ENCODE measurements around the gene DGKA. TPM values are rescaled to one million over a fixed set of nuclear protein-coding genes. Genes with fewer than 3 reads are reported as not detected.

The DGKA gene
- total RNA-seq, 1 experiment from 2014 or later, result 27.2 TPM

- Histone ChIP-seq H4K20me1 (ENCODE audit: low read length) (no peaks in the 10 kb centered on the region), H3K27ac (ENCODE audit: low read length) (no peak overlapping the region), H3K4me3 (ENCODE audit: low read length) (no peak overlapping the region), H2AFZ (ENCODE audit: low read length) (no peak overlapping the region), H3K4me2 (ENCODE audit: low read length) (no peak overlapping the region), H3K36me3 (ENCODE audit: low read depth, low read length) (peaks cover 4% of the 10 kb centered on the region; the same call in 1 of the 2 replicates), H3K79me2 (ENCODE audit: low read length) (peaks cover 18% of the 10 kb centered on the region; the same call in 1 of the 2 replicates), H3K9ac (ENCODE audit: low read length) (no peak overlapping the region), H3F3A (ENCODE audit: low read length, unreplicated experiment) (no peaks in the 10 kb centered on the region), H3K4me1 (ENCODE audit: insufficient read depth, low read length) (peaks cover 6% of the 10 kb centered on the region; the same call in 1 of the 2 replicates), H3K27me3 (ENCODE audit: low read length) (no peaks in the 10 kb centered on the region), H3K9me2 (replicated peaks; ENCODE audit: low read length) (no peaks in the 10 kb centered on the region), H3K9me3 (ENCODE audit: low read length) (no peaks in the 10 kb centered on the region)
- ATAC-seq (no peak), DNase-seq (no peak)
- ChIA-PET CTCF (no interaction called here), POLR2A (ENCODE audit: unreplicated experiment) (no interaction called here)
- BruUV-seq (replicated peaks), result no TSS peak
- no peak for TF ChIP-seq EZH2 (IDR thresholded peaks at IDR 0.05; ENCODE audit: low read length, unreplicated experiment)
- TF ChIP-seq EZH2phosphoT487 (IDR thresholded peaks at IDR 0.05; ENCODE audit: borderline replicate concordance, low read length), result no peak
- TF ChIP-seq CTCF (conservative IDR thresholded peaks at IDR 0.05; ENCODE audit: low read depth, low read length), result no peak
- intact Hi-C loops (cut with micrococcal nuclease), result loop anchor here (1.0 kb wide), 1 partner anchor 8 kb away; the partner anchor contains the start of gene RAB5B
Measured at GRCh38 chr12:55982319-55982936, 51.5 kb downstream of the DGKA start.

- H3K9me3 ChIP-seq (ENCODE audit: low read length), result no peaks in the 10 kb centered on the region
- H3K4me2 ChIP-seq (ENCODE audit: low read length), result no peak overlapping the region
- H3K4me1 ChIP-seq (ENCODE audit: insufficient read depth, low read length), result peaks cover 6% of the 10 kb centered on the region; the same call in 1 of the 2 replicates
- ChIA-PET POLR2A (ENCODE audit: unreplicated experiment) (no interaction called here), CTCF (no interaction called here)
- H2AFZ ChIP-seq (ENCODE audit: low read length), result no peak overlapping the region
- no peak overlapping the region for H3K4me3 ChIP-seq (ENCODE audit: low read length)
- no peak overlapping the region for H3K9ac ChIP-seq (ENCODE audit: low read length)
- H3F3A ChIP-seq (ENCODE audit: low read length, unreplicated experiment), result no peaks in the 10 kb centered on the region
- no TSS peak for BruUV-seq (replicated peaks)
- DNase-seq (no peak), ATAC-seq (no peak)
- no peaks in the 10 kb centered on the region for H3K27me3 ChIP-seq (ENCODE audit: low read length)
- peaks cover 12% of the 10 kb centered on the region; the same call in 1 of the 2 replicates for H3K79me2 ChIP-seq (ENCODE audit: low read length)
- no peaks in the 10 kb centered on the region for H4K20me1 ChIP-seq (ENCODE audit: low read length)
- TF ChIP-seq CTCF (conservative IDR thresholded peaks at IDR 0.05; ENCODE audit: low read depth, low read length) (no peak), EZH2phosphoT487 (IDR thresholded peaks at IDR 0.05; ENCODE audit: borderline replicate concordance, low read length) (no peak)
- H3K36me3 ChIP-seq (ENCODE audit: low read depth, low read length), result peaks cover 4% of the 10 kb centered on the region; the same call in 1 of the 2 replicates
- H3K27ac ChIP-seq (ENCODE audit: low read length), result no peak overlapping the region
- intact Hi-C loops (cut with micrococcal nuclease), result no loop called here
- no peaks in the 10 kb centered on the region for H3K9me2 ChIP-seq (replicated peaks; ENCODE audit: low read length)
Measured at GRCh38 chr12:55983232-55983842, 52.4 kb downstream of the DGKA start.

GRCh38 chr12:55984861-55985260 lies 53.9 kb downstream of the DGKA start:
- DNase-seq (no peak), ATAC-seq (no peak)
- ChIA-PET POLR2A (ENCODE audit: unreplicated experiment) (no interaction called here), CTCF (no interaction called here)
- no peak overlapping the region for H3K27ac ChIP-seq (ENCODE audit: low read length)
- H3K9ac ChIP-seq (ENCODE audit: low read length), result no peak overlapping the region
- 0 out of 2 replicates have a peak, but pooled peaks cover 4% of the 10 kb centered on the region for H3K79me2 ChIP-seq (ENCODE audit: low read length)
- no peak overlapping the region for H3K4me2 ChIP-seq (ENCODE audit: low read length)
- TF ChIP-seq EZH2phosphoT487 (IDR thresholded peaks at IDR 0.05; ENCODE audit: borderline replicate concordance, low read length) (no peak), CTCF (conservative IDR thresholded peaks at IDR 0.05; ENCODE audit: low read depth, low read length) (no peak), EZH2 (IDR thresholded peaks at IDR 0.05; ENCODE audit: low read length, unreplicated experiment) (no peak)
- BruUV-seq (replicated peaks), result no TSS peak
- H3K27me3 ChIP-seq (ENCODE audit: low read length), result no peaks in the 10 kb centered on the region
- no peak overlapping the region for H2AFZ ChIP-seq (ENCODE audit: low read length)
- no peaks in the 10 kb centered on the region for H3K9me2 ChIP-seq (replicated peaks; ENCODE audit: low read length)
- no peaks in the 10 kb centered on the region for H3F3A ChIP-seq (ENCODE audit: low read length, unreplicated experiment)
- no peak overlapping the region for H3K4me3 ChIP-seq (ENCODE audit: low read length)
- intact Hi-C loops (cut with micrococcal nuclease), result no loop called here
- no peaks in the 10 kb centered on the region for H3K9me3 ChIP-seq (ENCODE audit: low read length)
- H3K4me1 ChIP-seq (ENCODE audit: insufficient read depth, low read length), result peaks cover 6% of the 10 kb centered on the region; the same call in 1 of the 2 replicates
- peaks cover 8% of the 10 kb centered on the region; the same call in 1 of the 2 replicates for H3K36me3 ChIP-seq (ENCODE audit: low read depth, low read length)
- H4K20me1 ChIP-seq (ENCODE audit: low read length), result no peaks in the 10 kb centered on the region

All from PC-3 (cell line).